SH-SY5Y (cell line): ENCODE results near the gene TMEM135.

Source experiments
- GATA2 ChIP-seq: IDR thresholded peaks from 2 replicates; pipeline ENCODE4 v1.6.1; 2011; ENCODE audit warnings: mild to moderate bottlenecking, low read depth, low read length
- GATA3 ChIP-seq: IDR thresholded peaks from 2 replicates; pipeline ENCODE4 v1.6.1; 2011; ENCODE audit warnings: low read depth, mild to moderate bottlenecking, low read length, moderate library complexity

DNA sequence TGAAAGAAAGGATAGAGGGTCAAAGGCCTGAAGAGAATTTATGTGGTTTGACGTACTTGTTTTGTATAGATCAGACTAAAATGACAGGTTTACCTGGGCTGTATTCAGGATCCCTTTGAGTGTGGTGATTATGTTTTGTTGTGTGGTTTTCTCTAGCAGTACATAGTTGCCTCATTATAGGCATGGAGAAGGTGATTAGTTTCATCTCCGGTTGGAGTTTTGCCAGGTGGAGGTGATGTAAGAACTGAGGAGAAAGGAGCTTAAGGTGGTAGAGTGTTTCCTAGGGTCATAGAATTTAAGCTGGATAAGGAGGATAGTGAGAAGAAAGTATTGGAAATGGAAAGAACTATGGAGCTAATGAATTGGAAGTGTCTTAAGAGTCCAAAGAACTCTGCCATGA lies 229.0 kb downstream of the TMEM135 start:
- TF ChIP-seq GATA3 (no peak), GATA2 (no peak)
